HepG2 (cell line): Measurements from ENCODE around the gene RABIF. TPM values are rescaled to one million over a fixed set of nuclear protein-coding genes. Genes with fewer than 3 reads are reported as not detected.

Source experiments
- ATAC-seq: fragments of 200-7000 bp; cut with Tn5 transposase; 3 replicates; pipeline ENCODE4 v1.9.1; 2020; ENCODE audit warnings: mild to moderate bottlenecking, moderate library complexity
- BruUV-seq: library from RNA; stranded (reverse); fragments of 400-500 nt; replicated peaks from 2 replicates; lab custom pipeline; 2021; lab: Mats Ljungman, UMichigan
- CTCF ChIA-PET: fragments of 300-600 bp; formaldehyde crosslinking; extraction: SDS; loops from one replicate; lab custom pipeline; 2021; ENCODE audit warnings: low total read pairs, inconsistent platforms, low intra/inter-chr PET ratio; lab: Yijun Ruan, JAX
- POLR2A ChIA-PET: fragments of 350-600 bp; sonication (Branson Sonifier 250); formaldehyde crosslinking; loops from one replicate; lab custom pipeline; 2020; ENCODE audit warnings: antibody characterized with exemption, inconsistent platforms; lab: Yijun Ruan, JAX
- DNase-seq: peaks from one replicate; pipeline ENCODE4 v3.0.0-alpha.2; 2015; ENCODE audit warnings: low spot score
- FAIRE-seq: peaks from 3 replicates; lab custom pipeline; 2011; peaks lifted over from hg19 to GRCh38; lab: Jason Lieb, UNC
- H2AFZ ChIP-seq: one replicate; pipeline ENCODE4 v1.6.1; 2011; ENCODE audit warnings: low read length, inconsistent platforms
- H3K27ac ChIP-seq: fragments of 300-600 bp; 3 replicates; pipeline ENCODE4 v1.8.0; 2011; ENCODE audit warnings: mixed run types, mild to moderate bottlenecking, mixed read lengths, low read length, inconsistent platforms; ENCODE audit not compliant: insufficient read depth; ENCODE audit errors: extremely low read length
- H3K27me3 ChIP-seq, 2 experiments: fragments of 200-600 bp in 1 of 2; 2 replicates in 1 of 2; 3 replicates in 1 of 2; pipeline versions ENCODE4 v1.6.0 to v1.8.0; 2011; ENCODE audit warnings: low read length in 2 of 2, mild to moderate bottlenecking in 2 of 2, moderate library complexity in 2 of 2, inconsistent platforms in 1 of 2; ENCODE audit not compliant: insufficient read depth in 2 of 2, control insufficient read depth in 1 of 2
- H3K36me3 ChIP-seq, 2 experiments: fragments of 200-600 bp in 1 of 2; replicated peaks in 1 of 2; 2 replicates in 1 of 2; 3 replicates in 1 of 2; pipeline versions ENCODE4 v1.5.1 to v1.8.0; 2011; ENCODE audit warnings: low read length in 2 of 2, inconsistent platforms in 1 of 2; ENCODE audit not compliant: insufficient read depth in 2 of 2, control insufficient read depth in 1 of 2
- H3K4me1 ChIP-seq: 2 replicates; pipeline ENCODE4 v1.5.1; 2012; ENCODE audit warnings: low read length, inconsistent platforms; ENCODE audit not compliant: insufficient read depth
- H3K4me2 ChIP-seq: 2 replicates; pipeline ENCODE4 v1.6.0; 2011; ENCODE audit warnings: low read depth, low read length, inconsistent platforms
- H3K4me3 ChIP-seq, 3 experiments: fragments of 200-600 bp in 1 of 3; sonication (generic), shearing (Covaris generic) in 1 of 3; replicated peaks in 1 of 3; 2 replicates each; pipeline ENCODE4 v1.5.1; 2011 to 2016; ENCODE audit warnings: low read length in 3 of 3, inconsistent platforms in 2 of 3, low read depth in 2 of 3, mild to moderate bottlenecking in 2 of 3, control low read depth in 1 of 3, mixed read lengths in 1 of 3; ENCODE audit not compliant: insufficient read depth in 1 of 3
- H3K79me2 ChIP-seq: one replicate; pipeline ENCODE4 v1.6.1; 2011; ENCODE audit warnings: low read length, inconsistent platforms; ENCODE audit not compliant: insufficient read depth
- H3K9ac ChIP-seq: 2 replicates; pipeline ENCODE4 v1.6.0; 2011; ENCODE audit warnings: mild to moderate bottlenecking, low read depth, low read length, inconsistent platforms; ENCODE audit not compliant: insufficient read depth
- H3K9me3 ChIP-seq: 2 replicates; pipeline ENCODE4 v1.5.1; 2012; ENCODE audit warnings: mild to moderate bottlenecking, low read length
- H4K20me1 ChIP-seq: 2 replicates; pipeline ENCODE4 v1.6.0; 2011; ENCODE audit warnings: inconsistent platforms, mild to moderate bottlenecking, low read length, moderate library complexity; ENCODE audit not compliant: insufficient read depth
- ARNT ChIP-seq: fragments of 450-650 bp; IDR thresholded peaks from 2 replicates; pipeline ENCODE4 v1.6.1; 2017
- EED ChIP-seq: sonication (generic); formaldehyde crosslinking; IDR thresholded peaks from 2 replicates; pipeline ENCODE4 v1.5.0; 2020; ENCODE audit warnings: mild to moderate bottlenecking, missing genetic modification reagents
- HCFC1 ChIP-seq: fragments of 150-350 bp; IDR thresholded peaks from 2 replicates; pipeline ENCODE4 v1.6.1; 2014; ENCODE audit warnings: low read depth, low read length
- IKZF4 ChIP-seq: sonication (generic); formaldehyde crosslinking; IDR thresholded peaks from 2 replicates; pipeline ENCODE4 v1.5.1; 2020; ENCODE audit warnings: borderline replicate concordance, mild to moderate bottlenecking, low read depth, missing genetic modification reagents; ENCODE audit errors: not compliant biosample characterization
- NFIB ChIP-seq: sonication (generic); formaldehyde crosslinking; IDR thresholded peaks from 2 replicates; pipeline ENCODE4 v1.9.0; 2021; ENCODE audit warnings: missing genetic modification reagents, mild to moderate bottlenecking, borderline replicate concordance
- RFX3 ChIP-seq: IDR thresholded peaks from 2 replicates; pipeline ENCODE4 v1.6.1; 2016; ENCODE audit warnings: missing biosample characterization, missing genetic modification reagents
- SRY ChIP-seq: sonication (generic); formaldehyde crosslinking; IDR thresholded peaks from 2 replicates; pipeline ENCODE4 v1.8.0; 2022; ENCODE audit warnings: mild to moderate bottlenecking, missing genetic modification reagents
- ZNF550 ChIP-seq: sonication (generic); formaldehyde crosslinking; IDR thresholded peaks from 2 replicates; pipeline ENCODE4 v1.4.0; 2020; ENCODE audit warnings: mild to moderate bottlenecking, missing genetic modification reagents, borderline replicate concordance
- ZNF747 ChIP-seq: sonication (generic); formaldehyde crosslinking; IDR thresholded peaks from 2 replicates; pipeline ENCODE4 v1.8.1; 2023; ENCODE audit warnings: missing genetic modification reagents, mild to moderate bottlenecking, borderline replicate concordance
- WGBS: methylation state at CpG from one replicate; pipeline ENCODE4 v1.1.6; 2017; ENCODE audit warnings: low lambda C conversion rate; 5-methylcytosine and 5-hydroxymethylcytosine counted together
- in situ Hi-C: cut with HindIII; loops from 2 replicates; pipeline ENCODE4 v1.10.0; 2017; ENCODE audit warnings: low pct_unique_long_range_greater_than_20kb; ENCODE audit not compliant: extremely low pct_ligation_motif_present
- intact Hi-C: fragments of 100-400 bp; cut with micrococcal nuclease; formaldehyde crosslinking; loops from one replicate; pipeline ENCODE4 v1.10.0; 2022; ENCODE audit not compliant: unreplicated experiment
- polyA plus RNA-seq, 8 experiments: library from polyadenylated mRNA; depleted of rRNA in 3 of 8; stranded (reverse) in 7 of 8; unstranded in 1 of 8; fragments of >200 nt; fragmentation: Illumina TruSeq in 4 of 8; extraction: Trizol in 4 of 8; gene quantifications; 2 replicates each; pipeline versions ENCODE4 v1.2.1 to v1.2.3, GENCODE V29; 2011 to 2016; ENCODE audit warnings: low read depth in 4 of 8, missing spikeins in 1 of 8, mixed read lengths in 1 of 8; ENCODE audit not compliant: insufficient read depth in 1 of 8
- total RNA-seq, 5 experiments: library from RNA; depleted of rRNA; stranded (reverse); fragments of >200 nt; fragmentation: Illumina TruSeq; extraction: Trizol; gene quantifications; 2 replicates each; pipeline ENCODE4 v1.2.3, GENCODE V29; 2016; ENCODE audit warnings: low read depth in 1 of 5
- TF ChIP-seq, protein P1 (sequence below): sonication (generic); formaldehyde crosslinking; IDR thresholded peaks from 2 replicates; pipeline ENCODE4 v1.4.0; 2020; ENCODE audit warnings: mild to moderate bottlenecking, missing genetic modification reagents
- TF ChIP-seq, protein P2 (sequence below): sonication (generic); formaldehyde crosslinking; IDR thresholded peaks from 2 replicates; pipeline ENCODE4 v1.8.1; 2023; ENCODE audit warnings: mild to moderate bottlenecking, missing genetic modification reagents
- TF ChIP-seq, protein P3 (sequence below): sonication (generic); formaldehyde crosslinking; IDR thresholded peaks from 2 replicates; pipeline ENCODE4 v1.4.0; 2020; ENCODE audit warnings: mild to moderate bottlenecking, low read depth, missing genetic modification reagents
- TF ChIP-seq, protein P4 (sequence below): IDR thresholded peaks from 2 replicates; pipeline ENCODE4 v1.4.0; 2020; ENCODE audit warnings: mild to moderate bottlenecking, missing genetic modification reagents

Gene RABIF
- total and polyA plus RNA-seq, 2 of the 13 experiments (the other 11 are each of a cell fraction or from before 2014, with no cell fraction given): 7.6 to 8.3 TPM

DNA sequence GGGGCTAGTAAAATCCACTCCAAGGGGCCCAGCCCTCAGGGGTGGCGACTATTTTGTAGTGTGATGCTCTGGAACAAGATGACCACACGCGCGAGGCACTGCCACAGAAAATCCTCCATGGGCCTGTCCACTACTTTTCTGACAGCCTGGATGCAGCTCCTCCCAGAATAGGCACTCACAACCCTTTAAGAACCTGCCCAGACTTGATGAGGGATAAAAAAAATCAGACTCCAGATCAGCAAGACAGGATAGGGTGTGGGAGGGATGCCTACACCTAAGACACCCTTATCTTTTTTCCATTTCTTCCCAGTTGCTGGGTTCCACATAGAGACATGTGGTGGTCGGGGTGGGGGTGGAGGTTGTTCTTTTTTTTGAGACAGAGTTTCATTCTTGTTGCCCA lies 44.7 kb downstream of the RABIF start:
- DNase-seq (no peak), FAIRE-seq (no peak), ATAC-seq (no peak)
- Histone ChIP-seq H3K79me2 (no peaks in the 10 kb centered on the region), H3K4me1 (peaks cover 38% of the 10 kb centered on the region), H3K4me3 (no peak overlapping the region), H3K27ac (no peak overlapping the region), H3K36me3 (no peaks in the 10 kb centered on the region), H3K9me3 (no peaks in the 10 kb centered on the region), H3K27me3 (no peaks in the 10 kb centered on the region), H2AFZ (no peak overlapping the region), H4K20me1 (no peaks in the 10 kb centered on the region), H3K4me2 (no peak overlapping the region), H3K9ac (no peak overlapping the region)
- WGBS: 69% methylated on average over 5 of the region's 5 CpGs
- POLR2A ChIA-PET: no interaction called here
- TF ChIP-seq SRY (CRISPR knock-in tag) (no peak), HCFC1 (no peak), ZNF550 (CRISPR knock-in tag) (no peak), ZNF747 (no peak), ARNT (no peak), NFIB (CRISPR knock-in tag) (no peak), IKZF4 (CRISPR knock-in tag) (no peak), EED (CRISPR knock-in tag) (no peak), RFX3 (no peak)
- TF ChIP-seq, protein P1, sequence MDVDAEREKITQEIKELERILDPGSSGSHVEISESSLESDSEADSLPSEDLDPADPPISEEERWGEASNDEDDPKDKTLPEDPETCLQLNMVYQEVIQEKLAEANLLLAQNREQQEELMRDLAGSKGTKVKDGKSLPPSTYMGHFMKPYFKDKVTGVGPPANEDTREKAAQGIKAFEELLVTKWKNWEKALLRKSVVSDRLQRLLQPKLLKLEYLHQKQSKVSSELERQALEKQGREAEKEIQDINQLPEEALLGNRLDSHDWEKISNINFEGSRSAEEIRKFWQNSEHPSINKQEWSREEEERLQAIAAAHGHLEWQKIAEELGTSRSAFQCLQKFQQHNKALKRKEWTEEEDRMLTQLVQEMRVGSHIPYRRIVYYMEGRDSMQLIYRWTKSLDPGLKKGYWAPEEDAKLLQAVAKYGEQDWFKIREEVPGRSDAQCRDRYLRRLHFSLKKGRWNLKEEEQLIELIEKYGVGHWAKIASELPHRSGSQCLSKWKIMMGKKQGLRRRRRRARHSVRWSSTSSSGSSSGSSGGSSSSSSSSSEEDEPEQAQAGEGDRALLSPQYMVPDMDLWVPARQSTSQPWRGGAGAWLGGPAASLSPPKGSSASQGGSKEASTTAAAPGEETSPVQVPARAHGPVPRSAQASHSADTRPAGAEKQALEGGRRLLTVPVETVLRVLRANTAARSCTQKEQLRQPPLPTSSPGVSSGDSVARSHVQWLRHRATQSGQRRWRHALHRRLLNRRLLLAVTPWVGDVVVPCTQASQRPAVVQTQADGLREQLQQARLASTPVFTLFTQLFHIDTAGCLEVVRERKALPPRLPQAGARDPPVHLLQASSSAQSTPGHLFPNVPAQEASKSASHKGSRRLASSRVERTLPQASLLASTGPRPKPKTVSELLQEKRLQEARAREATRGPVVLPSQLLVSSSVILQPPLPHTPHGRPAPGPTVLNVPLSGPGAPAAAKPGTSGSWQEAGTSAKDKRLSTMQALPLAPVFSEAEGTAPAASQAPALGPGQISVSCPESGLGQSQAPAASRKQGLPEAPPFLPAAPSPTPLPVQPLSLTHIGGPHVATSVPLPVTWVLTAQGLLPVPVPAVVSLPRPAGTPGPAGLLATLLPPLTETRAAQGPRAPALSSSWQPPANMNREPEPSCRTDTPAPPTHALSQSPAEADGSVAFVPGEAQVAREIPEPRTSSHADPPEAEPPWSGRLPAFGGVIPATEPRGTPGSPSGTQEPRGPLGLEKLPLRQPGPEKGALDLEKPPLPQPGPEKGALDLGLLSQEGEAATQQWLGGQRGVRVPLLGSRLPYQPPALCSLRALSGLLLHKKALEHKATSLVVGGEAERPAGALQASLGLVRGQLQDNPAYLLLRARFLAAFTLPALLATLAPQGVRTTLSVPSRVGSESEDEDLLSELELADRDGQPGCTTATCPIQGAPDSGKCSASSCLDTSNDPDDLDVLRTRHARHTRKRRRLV (CRISPR knock-in tag): no peak
- TF ChIP-seq, protein P2, sequence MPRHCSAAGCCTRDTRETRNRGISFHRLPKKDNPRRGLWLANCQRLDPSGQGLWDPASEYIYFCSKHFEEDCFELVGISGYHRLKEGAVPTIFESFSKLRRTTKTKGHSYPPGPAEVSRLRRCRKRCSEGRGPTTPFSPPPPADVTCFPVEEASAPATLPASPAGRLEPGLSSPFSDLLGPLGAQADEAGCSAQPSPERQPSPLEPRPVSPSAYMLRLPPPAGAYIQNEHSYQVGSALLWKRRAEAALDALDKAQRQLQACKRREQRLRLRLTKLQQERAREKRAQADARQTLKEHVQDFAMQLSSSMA (CRISPR knock-in tag): no peak
- TF ChIP-seq, protein P3, sequence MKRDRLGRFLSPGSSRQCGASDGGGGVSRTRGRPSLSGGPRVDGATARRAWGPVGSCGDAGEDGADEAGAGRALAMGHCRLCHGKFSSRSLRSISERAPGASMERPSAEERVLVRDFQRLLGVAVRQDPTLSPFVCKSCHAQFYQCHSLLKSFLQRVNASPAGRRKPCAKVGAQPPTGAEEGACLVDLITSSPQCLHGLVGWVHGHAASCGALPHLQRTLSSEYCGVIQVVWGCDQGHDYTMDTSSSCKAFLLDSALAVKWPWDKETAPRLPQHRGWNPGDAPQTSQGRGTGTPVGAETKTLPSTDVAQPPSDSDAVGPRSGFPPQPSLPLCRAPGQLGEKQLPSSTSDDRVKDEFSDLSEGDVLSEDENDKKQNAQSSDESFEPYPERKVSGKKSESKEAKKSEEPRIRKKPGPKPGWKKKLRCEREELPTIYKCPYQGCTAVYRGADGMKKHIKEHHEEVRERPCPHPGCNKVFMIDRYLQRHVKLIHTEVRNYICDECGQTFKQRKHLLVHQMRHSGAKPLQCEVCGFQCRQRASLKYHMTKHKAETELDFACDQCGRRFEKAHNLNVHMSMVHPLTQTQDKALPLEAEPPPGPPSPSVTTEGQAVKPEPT (CRISPR knock-in tag): no peak
- TF ChIP-seq, protein P4, sequence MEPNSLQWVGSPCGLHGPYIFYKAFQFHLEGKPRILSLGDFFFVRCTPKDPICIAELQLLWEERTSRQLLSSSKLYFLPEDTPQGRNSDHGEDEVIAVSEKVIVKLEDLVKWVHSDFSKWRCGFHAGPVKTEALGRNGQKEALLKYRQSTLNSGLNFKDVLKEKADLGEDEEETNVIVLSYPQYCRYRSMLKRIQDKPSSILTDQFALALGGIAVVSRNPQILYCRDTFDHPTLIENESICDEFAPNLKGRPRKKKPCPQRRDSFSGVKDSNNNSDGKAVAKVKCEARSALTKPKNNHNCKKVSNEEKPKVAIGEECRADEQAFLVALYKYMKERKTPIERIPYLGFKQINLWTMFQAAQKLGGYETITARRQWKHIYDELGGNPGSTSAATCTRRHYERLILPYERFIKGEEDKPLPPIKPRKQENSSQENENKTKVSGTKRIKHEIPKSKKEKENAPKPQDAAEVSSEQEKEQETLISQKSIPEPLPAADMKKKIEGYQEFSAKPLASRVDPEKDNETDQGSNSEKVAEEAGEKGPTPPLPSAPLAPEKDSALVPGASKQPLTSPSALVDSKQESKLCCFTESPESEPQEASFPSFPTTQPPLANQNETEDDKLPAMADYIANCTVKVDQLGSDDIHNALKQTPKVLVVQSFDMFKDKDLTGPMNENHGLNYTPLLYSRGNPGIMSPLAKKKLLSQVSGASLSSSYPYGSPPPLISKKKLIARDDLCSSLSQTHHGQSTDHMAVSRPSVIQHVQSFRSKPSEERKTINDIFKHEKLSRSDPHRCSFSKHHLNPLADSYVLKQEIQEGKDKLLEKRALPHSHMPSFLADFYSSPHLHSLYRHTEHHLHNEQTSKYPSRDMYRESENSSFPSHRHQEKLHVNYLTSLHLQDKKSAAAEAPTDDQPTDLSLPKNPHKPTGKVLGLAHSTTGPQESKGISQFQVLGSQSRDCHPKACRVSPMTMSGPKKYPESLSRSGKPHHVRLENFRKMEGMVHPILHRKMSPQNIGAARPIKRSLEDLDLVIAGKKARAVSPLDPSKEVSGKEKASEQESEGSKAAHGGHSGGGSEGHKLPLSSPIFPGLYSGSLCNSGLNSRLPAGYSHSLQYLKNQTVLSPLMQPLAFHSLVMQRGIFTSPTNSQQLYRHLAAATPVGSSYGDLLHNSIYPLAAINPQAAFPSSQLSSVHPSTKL (CRISPR knock-in tag): no peak
- CTCF ChIA-PET: no interaction called here
- BruUV-seq: no TSS peak
- in situ Hi-C loops (no loop called here), intact Hi-C loops (no loop called here)
